WERI-Rb-1 (cell line): Measurements from ENCODE around the gene GRXCR1.

ENCODE experiments used
- DNase-seq: peaks from one replicate; pipeline ENCODE4 v3.0.0-alpha.2; 2020
- H3K27ac ChIP-seq: fragments of 250-450 bp; sonication (Bioruptor Pico); 2 replicates; pipeline ENCODE4 v1.5.1; 2020; ENCODE audit warnings: mild to moderate bottlenecking, moderate library complexity
- H3K27me3 ChIP-seq: fragments of 250-450 bp; sonication (Bioruptor Pico); 2 replicates; pipeline ENCODE4 v1.5.1; 2021; ENCODE audit warnings: mild to moderate bottlenecking, low read depth, moderate library complexity; ENCODE audit not compliant: insufficient read depth, severe bottlenecking
- H3K36me3 ChIP-seq: fragments of 250-450 bp; sonication (Bioruptor Pico); 2 replicates; pipeline ENCODE4 v1.5.1; 2020; ENCODE audit warnings: mild to moderate bottlenecking, moderate library complexity
- H3K4me3 ChIP-seq: 2 replicates; pipeline ENCODE4 v1.5.1; 2011; ENCODE audit warnings: low read depth, mild to moderate bottlenecking, control low read depth, low read length
- H3K9me3 ChIP-seq: fragments of 250-450 bp; sonication (Bioruptor Pico); 2 replicates; pipeline ENCODE4 v1.5.1; 2021; ENCODE audit warnings: mild to moderate bottlenecking, moderate library complexity; ENCODE audit not compliant: severe bottlenecking
- CTCF ChIP-seq: IDR thresholded peaks from 2 replicates; pipeline ENCODE4 v1.5.1; 2011; ENCODE audit warnings: low read depth, mild to moderate bottlenecking, control low read depth, inconsistent platforms, low read length

GRXCR1 gene

GRCh38 chr4:42928582-42928981 is 36.1 kb downstream of the GRXCR1 start:
- Histone ChIP-seq H3K36me3 (no peaks in the 10 kb centered on the region), H3K4me3 (no peak overlapping the region), H3K9me3 (no peaks in the 10 kb centered on the region), H3K27ac (no peak overlapping the region), H3K27me3 (no peaks in the 10 kb centered on the region)
- no peak for TF ChIP-seq CTCF
- DNase-seq, result no peak

DNA sequence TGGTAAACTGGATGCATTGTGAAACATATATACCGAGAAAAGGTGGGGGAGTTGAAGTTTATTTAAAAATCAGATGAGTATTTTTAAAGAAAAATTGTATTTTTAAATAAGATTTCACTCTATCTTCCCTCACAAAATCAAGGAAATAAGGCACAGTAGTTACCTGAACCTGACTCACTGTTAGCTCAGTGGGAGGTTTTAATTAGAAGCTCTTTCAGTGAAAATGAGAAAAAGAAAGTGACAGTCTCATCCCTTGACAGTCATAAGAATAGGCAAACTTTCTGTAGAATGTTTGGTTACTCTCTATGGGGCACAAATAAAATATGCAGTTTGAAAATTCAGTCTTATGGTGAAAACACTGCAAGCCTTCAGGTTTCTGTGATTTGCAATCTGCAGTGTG is 49.7 kb downstream of the GRXCR1 start:
- no peak overlapping the region for H3K4me3 ChIP-seq
- H3K36me3 ChIP-seq, result no peaks in the 10 kb centered on the region
- no peak overlapping the region for H3K27ac ChIP-seq
- no peaks in the 10 kb centered on the region for H3K27me3 ChIP-seq
- no peak for TF ChIP-seq CTCF
- DNase-seq, result no peak
- H3K9me3 ChIP-seq, result no peaks in the 10 kb centered on the region

- H3K27ac ChIP-seq, result no peak overlapping the region
- H3K4me3 ChIP-seq, result no peak overlapping the region
- no peaks in the 10 kb centered on the region for H3K9me3 ChIP-seq
Measured at GRCh38 chr4:42945874-42946273, 53.4 kb downstream of the GRXCR1 start.

DNA sequence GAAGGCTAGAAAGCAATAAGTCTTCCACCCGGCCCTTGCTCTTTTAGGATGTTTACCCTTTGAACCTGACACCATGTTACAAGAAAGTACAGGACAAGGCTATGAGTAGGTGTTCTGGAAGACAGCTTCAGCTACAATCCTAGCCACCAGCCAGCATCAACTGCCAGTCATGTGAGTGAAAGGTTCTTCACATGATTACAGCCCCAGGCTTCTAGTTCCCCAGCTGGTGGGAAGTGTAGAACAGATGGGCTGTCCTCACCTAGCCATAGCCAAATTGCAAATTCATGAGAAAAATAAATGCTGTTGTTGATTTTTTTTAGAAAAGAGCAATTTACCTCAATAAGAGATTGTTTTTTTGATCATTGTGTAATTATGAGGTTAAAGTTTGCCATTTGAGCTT is 60.8 kb downstream of the GRXCR1 start:
- no peaks in the 10 kb centered on the region for H3K9me3 ChIP-seq
- H3K27me3 ChIP-seq, result no peaks in the 10 kb centered on the region
- H3K4me3 ChIP-seq, result no peak overlapping the region
- DNase-seq, result no peak
- H3K27ac ChIP-seq, result no peak overlapping the region
- TF ChIP-seq CTCF, result no peak
- no peaks in the 10 kb centered on the region for H3K36me3 ChIP-seq

More at GRCh38 chr4:42945874-42946273, 53.4 kb downstream of the GRXCR1 start:
- Histone ChIP-seq H3K36me3 (no peaks in the 10 kb centered on the region), H3K27me3 (no peaks in the 10 kb centered on the region)
- TF ChIP-seq CTCF, result no peak
- no peak for DNase-seq

GRCh38 chr4:42954963-42955669 is 62.6 kb downstream of the GRXCR1 start:
- H3K27me3 ChIP-seq, result no peaks in the 10 kb centered on the region
- no peaks in the 10 kb centered on the region for H3K9me3 ChIP-seq
- no peak overlapping the region for H3K4me3 ChIP-seq
- no peak for DNase-seq
- no peak for TF ChIP-seq CTCF
- H3K27ac ChIP-seq, result no peak overlapping the region
- H3K36me3 ChIP-seq, result no peaks in the 10 kb centered on the region
